HG02973 (cell line): Measurements from ENCODE around the gene BRF1.

Source experiments
- ATAC-seq: cut with Tn5 transposase; IDR thresholded peaks from one replicate; pipeline ENCODE4 v1.9.1; 2021; ENCODE audit warnings: moderate library complexity; ENCODE audit not compliant: unreplicated experiment

Gene BRF1

DNA sequence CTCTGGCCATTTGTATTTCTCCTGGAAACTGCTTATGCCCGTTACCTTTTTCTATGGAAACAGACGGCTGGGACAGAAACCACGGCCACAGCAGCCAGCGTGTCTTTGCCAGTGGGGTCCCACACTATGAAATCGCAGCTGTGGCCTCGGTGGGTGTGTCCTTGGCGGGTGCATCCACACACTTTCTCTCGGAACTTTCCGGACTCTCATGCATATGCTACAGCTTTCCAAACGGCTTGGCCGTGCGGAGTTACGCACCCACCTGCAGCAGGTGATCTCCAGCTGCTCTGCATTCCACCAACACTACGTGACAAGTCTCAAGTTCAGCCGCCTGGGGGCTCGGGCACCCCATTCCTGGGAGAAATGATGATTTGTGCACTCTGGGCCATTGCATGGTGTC lies 53.8 kb downstream of the BRF1 start:
- ATAC-seq, result no peak

DNA sequence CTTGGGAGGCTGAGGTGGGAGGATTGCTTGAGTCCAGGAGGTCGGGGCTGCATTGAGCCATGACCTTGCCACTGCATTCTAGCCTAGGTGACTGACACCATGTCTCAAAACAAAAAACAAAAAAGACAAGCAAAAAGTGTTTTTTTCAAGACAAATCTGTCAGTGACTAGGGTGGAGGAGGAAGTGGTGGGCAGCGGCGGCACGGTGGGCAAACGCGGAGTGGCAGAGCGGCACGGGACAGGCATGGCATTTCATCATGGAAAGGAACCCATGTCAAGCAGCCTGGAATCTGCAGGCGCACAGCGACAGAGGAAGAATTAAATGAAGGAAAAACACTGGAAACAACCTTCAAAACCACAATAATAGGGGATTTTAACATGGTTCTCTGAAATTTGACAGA lies 56.5 kb downstream of the BRF1 start:
- no peak for ATAC-seq

DNA sequence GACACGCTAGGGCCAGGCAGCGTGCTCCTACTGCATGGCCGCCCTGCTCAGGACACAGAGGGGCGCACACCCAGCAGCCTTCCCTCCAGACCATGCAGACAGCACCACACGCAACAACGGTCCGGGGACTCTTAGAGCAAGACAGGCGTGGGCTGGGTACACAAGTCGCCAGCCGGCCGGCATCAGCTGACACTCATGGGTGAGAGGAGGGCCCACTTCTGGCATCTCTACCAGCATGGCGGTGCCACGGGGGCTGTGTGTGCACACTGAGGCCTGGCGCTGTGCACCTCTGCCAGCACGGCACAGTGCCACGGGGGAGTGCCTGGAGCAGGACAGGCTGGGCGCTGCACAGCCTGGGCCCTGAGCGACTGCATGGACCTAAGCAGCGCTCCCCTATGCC lies 59.2 kb downstream of the BRF1 start:
- ATAC-seq, result no peak

DNA sequence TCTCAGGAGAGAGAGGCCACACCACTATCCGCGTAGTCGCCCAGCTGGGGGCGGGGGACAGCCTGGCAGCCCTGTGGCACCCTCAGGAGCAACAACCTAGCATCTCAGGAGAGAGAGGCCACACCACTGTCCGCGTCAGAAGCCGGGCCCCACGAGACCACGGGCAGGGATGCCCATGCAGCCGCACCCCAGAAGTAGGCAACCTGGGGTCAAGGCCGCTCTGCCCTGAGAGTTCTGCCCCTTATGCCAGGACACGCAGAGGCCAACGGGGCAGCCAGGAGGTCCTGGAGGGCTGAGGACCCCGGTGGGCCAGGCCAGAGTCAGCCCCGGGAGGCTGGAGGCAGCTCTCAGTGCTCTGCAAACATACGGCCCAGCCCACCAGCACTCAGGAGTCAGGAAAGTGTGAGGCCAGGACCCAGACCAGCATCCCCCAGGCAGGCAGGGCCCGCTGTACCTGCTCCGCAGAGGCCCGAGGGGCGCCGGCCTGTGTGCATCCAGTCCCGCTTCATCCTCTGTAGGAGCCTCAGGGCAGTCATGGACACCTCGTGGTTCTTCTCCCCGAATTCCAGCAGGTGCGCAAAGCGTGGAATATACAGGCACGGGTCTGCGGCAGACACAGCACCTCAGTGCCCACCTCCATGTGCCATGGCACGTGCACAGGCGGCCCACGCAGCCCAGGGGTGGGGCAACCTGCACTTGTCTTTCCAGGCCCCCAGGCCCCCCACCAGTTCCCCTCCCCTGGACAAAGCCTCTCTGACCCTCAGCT lies 59.8 kb downstream of the BRF1 start:
- no peak for ATAC-seq

DNA sequence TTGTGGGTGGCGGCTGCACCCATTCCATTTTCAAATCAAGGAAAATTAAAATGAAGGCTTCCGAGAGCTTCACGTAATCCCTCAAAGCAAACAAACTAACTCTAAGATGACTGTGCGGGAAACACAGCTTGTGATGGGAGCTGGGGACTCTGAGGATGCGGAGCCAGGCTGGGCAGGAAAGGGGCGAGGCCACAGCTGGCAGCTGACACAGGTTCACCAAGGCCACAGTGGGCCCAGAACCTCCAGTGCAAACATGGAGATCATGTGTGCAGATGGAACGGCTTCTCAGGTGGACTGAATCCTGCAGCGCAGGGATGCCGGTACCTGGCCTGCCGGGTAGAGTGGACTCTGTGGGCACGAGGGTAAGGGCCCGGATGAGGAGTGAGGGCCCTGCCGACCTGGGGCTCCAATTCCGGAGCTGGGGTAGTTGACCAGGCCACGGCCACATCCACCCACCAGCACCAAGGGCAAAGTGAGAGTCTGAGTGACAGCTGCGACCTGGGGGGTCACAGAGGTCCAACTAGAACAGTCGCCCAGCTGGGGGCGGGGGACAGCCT lies 71.6 kb downstream of the BRF1 start:
- no peak for ATAC-seq

DNA sequence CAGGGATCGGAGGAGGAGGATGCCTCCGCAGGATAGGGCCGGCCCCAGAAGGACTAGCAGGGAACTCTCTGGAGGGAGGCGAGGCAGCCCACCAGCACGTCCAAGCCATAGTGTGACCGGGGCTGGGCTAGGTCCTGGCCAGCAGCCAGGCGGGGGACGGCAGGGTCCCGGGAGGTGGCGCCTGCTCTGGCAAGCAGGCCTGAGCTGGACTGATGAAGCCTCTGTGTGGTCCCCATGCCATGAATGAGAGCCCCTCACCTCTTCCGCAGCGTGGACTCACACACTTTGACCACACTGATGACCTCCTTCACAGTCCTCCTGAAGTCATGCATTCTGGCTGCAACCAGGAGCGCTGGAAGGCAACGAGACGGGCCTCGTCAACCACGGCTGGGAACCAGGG lies 72.2 kb downstream of the BRF1 start:
- ATAC-seq, result no peak

DNA sequence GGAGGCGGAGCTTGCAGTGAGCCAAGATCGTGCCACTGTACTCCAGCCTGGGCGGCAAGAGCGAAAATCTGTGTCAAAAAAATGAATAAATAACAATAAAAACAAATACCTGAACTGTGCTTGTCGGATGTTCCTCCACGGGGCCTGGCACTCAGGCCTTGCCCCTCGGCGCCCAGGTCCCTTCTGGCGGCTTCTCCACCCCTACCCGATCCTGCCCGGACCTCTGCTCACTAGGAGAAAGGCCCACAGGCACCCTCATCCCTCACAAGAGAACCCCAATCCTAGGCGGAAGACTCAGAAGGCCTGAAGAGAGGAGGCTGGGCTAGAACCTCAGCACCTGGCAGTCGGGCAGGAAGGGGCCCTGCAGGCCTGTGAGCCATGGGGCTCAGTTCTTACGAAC lies 73.5 kb downstream of the BRF1 start:
- no peak for ATAC-seq

DNA sequence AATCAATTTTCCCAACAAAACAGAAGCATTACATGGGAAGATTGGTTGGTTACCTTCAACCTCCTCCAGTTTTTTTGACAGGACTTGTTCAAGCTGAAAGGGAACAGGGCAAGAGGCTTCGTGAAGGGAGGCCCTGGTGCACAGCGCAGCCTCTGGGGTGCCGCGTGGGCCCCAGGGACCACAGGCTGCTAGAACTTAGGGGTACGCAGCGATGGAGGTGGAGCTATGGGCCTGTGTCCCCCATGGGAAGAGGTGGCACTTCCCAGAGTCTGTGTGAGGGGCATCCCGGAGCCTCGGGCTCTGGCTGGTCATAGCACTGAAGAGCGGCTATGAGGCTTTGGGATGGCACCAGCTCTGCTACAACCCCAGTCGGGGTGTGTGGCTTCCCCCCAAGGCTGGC lies 74.6 kb downstream of the BRF1 start:
- ATAC-seq, result no peak

DNA sequence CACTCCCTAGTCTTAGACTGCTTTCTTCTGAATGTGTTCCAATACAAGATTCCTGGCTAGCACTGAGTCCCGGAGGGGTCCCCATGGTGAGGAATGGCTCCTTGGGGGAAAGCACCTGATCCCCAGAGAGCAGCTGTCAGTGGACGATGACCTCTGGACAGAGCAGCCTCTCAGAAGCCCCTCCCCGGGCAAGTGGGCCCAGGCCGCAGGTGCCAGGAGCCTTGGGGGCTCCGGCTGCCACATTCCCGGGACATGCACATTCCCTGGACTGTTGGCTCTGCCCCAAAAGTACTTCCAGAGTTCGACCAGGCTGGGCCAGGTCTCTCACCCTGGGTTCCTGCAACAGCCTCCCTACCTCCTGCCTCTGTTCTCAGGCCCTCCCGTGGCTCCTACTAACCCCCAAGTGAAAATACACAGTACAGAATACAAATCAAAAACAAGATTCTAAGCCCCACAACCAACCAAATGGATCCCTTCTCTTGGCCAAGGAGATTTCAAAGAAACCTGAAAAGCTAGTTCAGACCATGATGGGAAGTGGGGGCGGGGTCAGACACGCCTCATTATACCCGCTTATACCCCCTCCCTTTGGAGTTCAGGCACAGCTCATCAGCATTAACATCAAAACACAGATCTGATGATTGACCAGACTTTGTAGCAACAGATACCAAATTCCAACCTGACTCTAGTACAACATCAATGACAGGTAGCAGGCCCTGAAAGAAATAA lies 75.8 kb downstream of the BRF1 start:
- ATAC-seq, result no peak

DNA sequence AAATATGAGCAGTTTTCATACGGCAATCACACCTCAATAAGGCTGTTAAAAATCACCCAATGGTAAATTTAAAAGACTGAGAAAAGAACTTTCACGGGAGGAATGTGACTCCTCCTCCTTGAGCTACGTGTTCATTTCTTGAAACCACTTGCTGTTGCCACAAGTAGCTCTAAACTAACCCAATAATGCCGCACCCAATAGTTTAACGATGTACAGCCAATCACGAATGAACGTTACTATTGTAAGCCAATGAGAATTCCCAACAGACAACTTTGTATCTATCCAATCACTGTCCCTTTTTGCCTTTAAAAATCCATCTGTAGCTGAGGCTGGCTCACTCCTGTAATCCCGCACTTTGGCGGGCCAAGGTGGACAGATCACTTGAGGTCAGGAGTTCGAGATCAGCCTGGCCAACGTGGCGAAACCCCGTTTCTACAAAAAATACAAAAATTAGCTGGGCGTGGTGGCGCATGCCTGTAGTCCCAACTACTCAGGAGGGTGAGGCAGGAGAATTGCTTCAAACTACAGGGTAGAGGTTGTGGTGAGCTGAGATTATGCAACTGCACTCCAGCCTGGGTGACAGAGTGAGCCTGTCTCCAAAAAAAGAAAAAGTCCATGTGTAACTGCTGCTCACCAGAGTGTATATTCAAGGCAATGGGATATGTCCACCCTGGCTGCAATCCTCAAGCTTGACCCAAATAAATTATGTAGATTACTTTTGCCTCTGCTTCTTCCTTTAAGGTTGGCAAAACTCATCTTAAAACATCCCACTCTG lies 76.8 kb downstream of the BRF1 start:
- no peak for ATAC-seq

DNA sequence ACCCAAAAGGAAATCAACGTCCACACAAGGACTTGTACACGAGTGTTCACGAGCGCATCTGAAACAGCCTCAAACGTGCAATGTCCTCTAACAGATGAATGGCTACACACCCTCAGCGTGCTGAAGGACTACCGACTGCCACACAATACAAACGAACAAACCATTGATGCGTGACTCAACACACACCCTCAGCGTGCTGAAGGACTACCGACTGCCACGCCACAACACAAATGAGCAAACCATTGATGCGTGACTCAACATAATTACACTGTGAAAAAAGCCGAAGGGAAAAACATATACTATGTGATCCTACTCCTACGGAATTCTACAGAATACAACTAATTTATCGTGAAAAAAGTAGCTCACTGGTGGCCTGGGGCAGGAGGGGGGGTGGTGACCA lies 77.5 kb downstream of the BRF1 start:
- no peak for ATAC-seq

DNA sequence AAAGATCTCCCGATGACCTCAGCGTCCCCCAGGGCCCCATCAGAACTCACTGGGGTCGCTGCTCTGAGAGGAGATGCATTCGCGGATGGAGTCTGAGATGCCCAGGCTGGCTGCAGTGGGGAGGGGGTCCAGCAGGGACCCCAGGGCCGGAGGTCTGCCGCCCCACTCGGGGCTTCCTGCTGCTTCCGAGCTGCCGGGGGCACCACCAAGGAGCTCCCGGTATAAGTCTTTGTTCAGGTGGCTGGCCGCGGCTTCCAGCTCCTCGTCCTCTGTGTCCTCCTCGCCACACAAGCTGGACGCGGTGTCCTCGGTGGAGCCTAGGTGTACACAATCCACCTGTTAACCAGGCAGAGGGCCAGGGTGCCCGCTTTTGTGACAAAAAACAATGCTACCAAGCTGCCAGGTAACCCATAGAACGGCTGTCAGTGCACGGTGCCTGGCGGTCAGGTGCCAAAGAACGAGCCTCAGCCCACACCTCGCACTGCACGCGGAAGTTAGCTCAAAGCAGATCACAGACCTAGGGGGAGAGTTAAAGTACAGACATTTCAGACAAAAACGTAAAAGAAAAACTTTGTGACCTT lies 79.1 kb downstream of the BRF1 start:
- no peak for ATAC-seq

DNA sequence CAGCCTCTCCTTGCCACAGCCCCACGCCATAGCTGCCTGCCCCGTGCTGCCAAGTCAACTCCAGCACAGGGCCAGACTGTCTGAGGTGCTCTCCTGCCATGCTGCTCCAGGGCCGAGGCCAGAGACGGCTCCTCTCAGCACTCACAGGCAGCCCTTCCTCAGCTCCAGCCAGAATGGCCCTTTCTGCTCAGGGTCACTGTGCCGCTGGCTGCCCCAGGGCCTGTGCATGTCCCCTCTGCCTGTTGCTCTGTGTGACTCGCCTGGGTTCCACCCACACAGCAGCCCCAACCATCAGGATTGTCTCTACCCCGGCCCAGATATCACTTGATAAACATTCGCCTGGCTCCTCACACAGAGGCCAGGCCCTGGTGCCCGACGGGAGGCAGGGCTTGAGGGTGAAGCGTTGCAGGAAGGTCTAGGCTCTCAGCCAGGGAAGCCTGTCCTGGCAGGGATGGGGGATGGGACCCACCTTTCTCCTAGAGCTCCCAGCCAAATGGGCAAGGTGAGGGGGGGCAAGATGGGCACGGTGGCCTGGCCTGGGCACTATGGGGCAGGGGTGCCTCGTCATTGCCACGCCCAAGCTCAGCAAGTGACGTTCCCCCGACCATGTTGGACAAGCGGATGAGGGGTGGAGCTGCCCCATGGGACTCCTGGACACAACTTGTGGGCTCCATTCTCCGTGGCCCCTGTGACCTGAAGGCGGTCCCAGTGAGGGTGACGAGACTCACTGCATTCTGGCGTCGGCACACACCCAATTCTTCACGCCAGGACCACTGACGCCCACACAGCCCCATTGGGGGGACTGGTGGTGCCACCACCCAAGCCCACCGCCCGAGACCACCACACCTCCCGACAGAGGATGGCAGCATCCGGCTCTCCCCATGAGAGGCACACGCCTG lies 79.9 kb downstream of the BRF1 start:
- ATAC-seq, result no peak

DNA sequence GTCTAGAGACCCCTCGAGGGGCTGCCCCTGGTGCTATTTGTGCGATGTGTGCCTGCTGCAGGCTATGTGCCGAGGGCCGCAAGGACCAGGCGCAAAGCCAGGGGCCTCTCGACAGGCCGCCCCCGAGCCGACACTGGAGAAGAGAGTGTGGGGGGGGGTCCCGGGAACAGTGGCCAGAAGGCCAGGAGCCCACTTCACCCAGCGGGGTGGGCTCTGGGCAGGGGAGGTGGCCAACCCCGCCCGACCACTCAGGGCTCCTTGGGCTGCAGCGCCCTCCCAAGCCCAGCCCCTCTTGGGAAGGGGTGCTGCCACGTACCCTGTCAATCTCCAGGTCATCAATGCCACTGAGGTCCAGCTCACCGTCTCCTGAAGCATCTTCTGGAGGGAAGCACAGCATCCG lies 81.0 kb downstream of the BRF1 start:
- ATAC-seq, result no peak

DNA sequence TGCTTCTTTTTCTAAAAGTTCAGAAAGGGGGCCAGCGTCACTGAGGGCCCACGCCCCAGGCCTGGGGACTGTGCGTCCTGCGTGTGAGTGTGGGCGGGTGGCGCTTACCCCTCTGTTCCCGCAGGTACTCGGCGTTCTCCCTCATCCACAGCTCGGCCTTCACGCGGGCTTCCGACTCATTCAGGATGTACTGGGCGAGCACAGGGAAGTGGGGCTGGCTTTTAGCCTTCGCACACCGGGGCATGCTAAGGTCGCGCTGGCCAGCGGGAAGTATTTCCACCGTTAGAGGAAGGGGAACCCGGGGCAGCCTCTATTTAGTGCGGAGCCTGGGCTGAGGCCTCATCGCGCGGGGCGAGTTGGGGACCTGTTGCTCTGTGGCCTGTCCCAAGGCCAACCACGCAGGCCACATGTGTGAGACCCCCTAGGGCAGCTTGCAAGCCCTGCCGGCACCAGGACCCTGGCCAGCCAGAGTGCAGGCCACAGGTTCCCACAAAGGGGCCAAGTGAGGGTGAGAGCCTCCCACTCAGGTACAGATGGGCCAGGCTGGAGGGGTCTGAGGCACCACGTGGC lies 81.7 kb downstream of the BRF1 start:
- no peak for ATAC-seq

DNA sequence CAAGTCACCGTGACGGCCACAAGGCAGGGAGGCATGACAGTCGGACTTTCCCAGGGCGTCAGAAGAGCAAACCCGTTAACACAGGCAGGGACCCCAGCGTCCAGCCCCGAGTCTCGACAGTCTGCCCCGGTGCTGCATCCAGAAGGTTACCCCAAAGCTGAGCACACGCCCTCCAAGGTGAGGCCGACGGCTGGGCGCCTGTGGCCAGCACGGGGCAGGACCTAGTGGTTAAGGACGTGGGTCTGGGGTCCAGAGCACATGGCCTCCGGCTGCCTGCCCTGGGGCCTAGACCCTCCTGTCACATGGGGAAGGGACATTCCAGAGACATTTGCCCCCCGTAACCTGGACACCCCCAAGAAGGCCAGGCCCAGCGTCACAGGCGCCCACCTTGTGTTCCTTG lies 82.2 kb downstream of the BRF1 start:
- no peak for ATAC-seq

DNA sequence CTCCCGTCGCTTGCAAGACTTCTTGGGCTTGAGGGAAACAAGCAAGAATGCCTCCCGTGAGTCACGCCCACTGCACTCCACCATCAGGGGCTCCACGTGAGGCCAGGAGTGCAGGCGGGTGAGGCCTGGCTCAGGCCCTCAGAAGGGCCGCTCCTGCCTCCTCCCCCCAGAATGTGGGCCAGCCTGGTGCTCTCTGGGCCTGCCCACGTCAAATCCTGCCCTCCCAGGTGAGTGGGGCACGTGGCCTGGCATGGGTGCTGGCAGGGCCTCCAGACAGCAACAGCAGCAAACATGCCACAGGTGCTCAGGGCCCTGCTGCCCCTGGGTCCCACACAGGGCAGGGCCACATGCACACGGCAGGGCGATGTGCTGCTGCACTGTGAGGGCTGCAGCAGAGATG lies 83.0 kb downstream of the BRF1 start:
- ATAC-seq, result no peak

DNA sequence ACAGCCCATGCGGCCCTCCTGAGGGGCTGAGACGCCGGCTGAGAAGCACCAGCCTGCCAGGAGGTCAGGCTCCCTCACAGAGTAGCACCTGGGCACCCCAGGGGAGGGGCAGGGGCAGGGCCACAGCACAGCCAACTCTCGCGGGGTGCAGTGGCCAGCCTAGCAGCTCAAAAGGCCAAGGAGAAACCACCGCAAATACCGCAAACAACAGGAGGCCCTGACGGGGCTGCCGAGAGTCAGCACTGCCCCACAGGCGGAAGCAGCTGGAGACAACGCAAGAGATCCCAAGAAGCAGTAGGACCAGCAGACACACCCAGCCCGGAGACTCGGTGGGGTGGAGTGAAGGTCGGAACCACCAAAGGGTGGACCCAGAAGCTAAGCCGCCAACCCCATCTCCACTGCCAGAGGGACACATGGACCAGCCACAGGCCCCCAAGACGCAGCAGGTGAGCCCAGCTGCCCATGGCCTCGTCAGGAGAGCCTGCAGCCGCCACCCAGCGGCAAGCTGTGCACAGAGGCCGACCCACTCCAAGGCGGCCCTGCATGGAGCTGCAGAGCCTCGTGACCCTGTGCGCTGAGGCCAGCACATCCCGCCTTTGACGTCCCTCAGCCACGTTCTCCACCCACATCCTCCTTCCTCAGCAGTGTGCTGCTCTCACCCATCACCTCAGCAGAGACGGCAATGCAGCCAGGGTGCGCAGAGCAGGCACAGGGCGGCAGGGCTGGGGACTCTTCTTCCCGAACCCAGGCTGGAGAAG lies 84.1 kb downstream of the BRF1 start:
- ATAC-seq, result no peak

DNA sequence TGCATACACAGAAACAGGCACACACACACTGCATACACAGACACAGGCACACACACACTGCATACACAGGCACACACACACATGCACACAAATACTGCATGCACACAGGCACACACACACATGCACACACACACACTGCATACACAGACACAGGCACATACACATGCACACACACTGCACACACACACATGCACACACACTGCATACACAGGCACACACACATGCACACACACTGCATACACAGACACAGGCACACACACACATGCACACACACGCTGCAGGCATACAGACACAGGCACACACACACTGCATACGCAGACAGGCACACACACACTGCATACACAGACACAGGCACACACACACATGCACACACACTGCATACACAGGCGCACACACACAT lies 85.2 kb downstream of the BRF1 start:
- no peak for ATAC-seq
